HepG2 (cell line): ENCODE results near the gene DNMT1. TPM values are rescaled to one million over a fixed set of nuclear protein-coding genes. Genes with fewer than 3 reads are reported as not detected.
A peak's percentile ranks its signal among the peaks of the same experiment; 100 is the strongest.

Source experiments
- ADNP ChIP-seq: sonication (generic); formaldehyde crosslinking; IDR thresholded peaks from 2 replicates; pipeline ENCODE4 v1.4.0; 2020; ENCODE audit warnings: missing genetic modification reagents
- ARNTL ChIP-seq: sonication (generic); formaldehyde crosslinking; IDR thresholded peaks from 2 replicates; pipeline ENCODE4 v1.4.0; 2020; ENCODE audit warnings: mild to moderate bottlenecking, missing genetic modification reagents
- CENPBD1 ChIP-seq: sonication (generic); formaldehyde crosslinking; IDR thresholded peaks from 2 replicates; pipeline ENCODE4 v1.8.0; 2022; ENCODE audit warnings: missing genetic modification reagents, low read depth, mild to moderate bottlenecking, borderline replicate concordance
- HES4 ChIP-seq: sonication (generic); formaldehyde crosslinking; IDR thresholded peaks from 2 replicates; pipeline ENCODE4 v1.9.0; 2021; ENCODE audit warnings: mild to moderate bottlenecking, missing genetic modification reagents, borderline replicate concordance
- HNF4G ChIP-seq, 2 experiments: sonication (generic) in 1 of 2; formaldehyde crosslinking in 1 of 2; IDR thresholded peaks; 2 replicates each; pipeline versions ENCODE4 v1.4.0 to v1.6.1; 2011 to 2020; ENCODE audit warnings: borderline replicate concordance in 2 of 2, low read depth in 2 of 2, mild to moderate bottlenecking in 2 of 2, low read length in 1 of 2, missing genetic modification reagents in 1 of 2, moderate library complexity in 1 of 2
- NRL ChIP-seq: sonication (generic); formaldehyde crosslinking; IDR thresholded peaks from 2 replicates; pipeline ENCODE4 v1.5.0; 2020; ENCODE audit warnings: missing genetic modification reagents, mild to moderate bottlenecking, moderate library complexity, borderline replicate concordance
- SAP130 ChIP-seq: IDR thresholded peaks from 2 replicates; pipeline ENCODE4 v1.6.1; 2016; ENCODE audit warnings: low read depth
- SPEN ChIP-seq: sonication (generic); formaldehyde crosslinking; IDR thresholded peaks from 2 replicates; pipeline ENCODE4 v1.5.1; 2020; ENCODE audit warnings: low read depth, mild to moderate bottlenecking, missing genetic modification reagents
- SRSF9 ChIP-seq: fragments of 200-400 bp; formaldehyde crosslinking; IDR thresholded peaks from 2 replicates; pipeline ENCODE4 v1.6.1; 2018; ENCODE audit warnings: borderline replicate concordance, mild to moderate bottlenecking, low read depth, low read length; ENCODE audit not compliant: insufficient read depth, poor library complexity, severe bottlenecking
- TARDBP ChIP-seq: sonication (generic); formaldehyde crosslinking; IDR thresholded peaks from 2 replicates; pipeline ENCODE4 v1.8.0; 2022; ENCODE audit warnings: mild to moderate bottlenecking, missing genetic modification reagents
- YEATS4 ChIP-seq: sonication (generic); formaldehyde crosslinking; IDR thresholded peaks from 2 replicates; pipeline ENCODE4 v1.4.0; 2020; ENCODE audit warnings: missing genetic modification reagents, borderline replicate concordance
- ZBTB14 ChIP-seq: sonication (generic); formaldehyde crosslinking; IDR thresholded peaks from 2 replicates; pipeline ENCODE4 v1.4.0; 2020; ENCODE audit warnings: missing genetic modification reagents
- ZBTB39 ChIP-seq: sonication (generic); formaldehyde crosslinking; IDR thresholded peaks from 2 replicates; pipeline ENCODE4 v1.5.0; 2020; ENCODE audit warnings: missing genetic modification reagents
- ZFX ChIP-seq: sonication (generic); formaldehyde crosslinking; IDR thresholded peaks from 2 replicates; pipeline ENCODE4 v1.4.0; 2020; ENCODE audit warnings: mild to moderate bottlenecking, low read depth, missing genetic modification reagents, moderate library complexity
- ZFY ChIP-seq: sonication (generic); formaldehyde crosslinking; IDR thresholded peaks from 2 replicates; pipeline ENCODE4 v1.4.0; 2020; ENCODE audit warnings: missing genetic modification reagents
- ZNF510 ChIP-seq: sonication (generic); formaldehyde crosslinking; IDR thresholded peaks from 2 replicates; pipeline ENCODE4 v1.4.0; 2020; ENCODE audit warnings: low read depth, mild to moderate bottlenecking, missing genetic modification reagents
- polyA plus RNA-seq, 8 experiments: library from polyadenylated mRNA; depleted of rRNA in 3 of 8; stranded (reverse) in 7 of 8; unstranded in 1 of 8; fragments of >200 nt; fragmentation: Illumina TruSeq in 4 of 8; extraction: Trizol in 4 of 8; gene quantifications; 2 replicates each; pipeline versions ENCODE4 v1.2.1 to v1.2.3, GENCODE V29; 2011 to 2016; ENCODE audit warnings: low read depth in 4 of 8, missing spikeins in 1 of 8, mixed read lengths in 1 of 8; ENCODE audit not compliant: insufficient read depth in 1 of 8
- total RNA-seq, 5 experiments: library from RNA; depleted of rRNA; stranded (reverse); fragments of >200 nt; fragmentation: Illumina TruSeq; extraction: Trizol; gene quantifications; 2 replicates each; pipeline ENCODE4 v1.2.3, GENCODE V29; 2016; ENCODE audit warnings: low read depth in 1 of 5
- TF ChIP-seq, protein P1 (sequence below): sonication (generic); formaldehyde crosslinking; IDR thresholded peaks from 2 replicates; pipeline ENCODE4 v1.4.0; 2020; ENCODE audit warnings: mild to moderate bottlenecking, missing genetic modification reagents

The DNMT1 gene
- total and polyA plus RNA-seq, 2 of the 13 experiments (the other 11 are each of a cell fraction or from before 2014, with no cell fraction given) = 31.2 to 91.1 TPM

- TF ChIP-seq, protein P1, sequence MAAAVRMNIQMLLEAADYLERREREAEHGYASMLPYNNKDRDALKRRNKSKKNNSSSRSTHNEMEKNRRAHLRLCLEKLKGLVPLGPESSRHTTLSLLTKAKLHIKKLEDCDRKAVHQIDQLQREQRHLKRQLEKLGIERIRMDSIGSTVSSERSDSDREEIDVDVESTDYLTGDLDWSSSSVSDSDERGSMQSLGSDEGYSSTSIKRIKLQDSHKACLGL (CRISPR knock-in tag) = peak; percentile 28; the same call in 1 of the 2 replicates
- TF ChIP-seq ZFY (CRISPR knock-in tag) (peak; percentile 59), CENPBD1 (no peak), ZFX (CRISPR knock-in tag) (peak; percentile 56; the same call in 1 of the 2 replicates), SPEN (CRISPR knock-in tag) (0 out of 2 replicates have a peak, but pooled peaks have one; percentile 24), ZBTB14 (CRISPR knock-in tag) (0 out of 2 replicates have a peak, but pooled peaks have one; percentile 27), ZBTB39 (CRISPR knock-in tag) (0 out of 2 replicates have a peak, but pooled peaks have one; percentile 21), HES4 (CRISPR knock-in tag) (peak; percentile 69), ZNF510 (CRISPR knock-in tag) (no peak), NRL (CRISPR knock-in tag) (0 out of 2 replicates have a peak, but pooled peaks have one; percentile 36), ADNP (CRISPR knock-in tag) (no peak), SRSF9 (no peak), YEATS4 (CRISPR knock-in tag) (peak; percentile 44; the same call in 1 of the 2 replicates), TARDBP (CRISPR knock-in tag) (peak; percentile 21; the same call in 1 of the 2 replicates), SAP130 (peak; percentile 54), ARNTL (CRISPR knock-in tag) (peak; percentile 13; the same call in 1 of the 2 replicates), HNF4G (IDR thresholded peaks at IDR 0.05; ENCODE audit: borderline replicate concordance, low read depth, low read length) (no peak), HNF4G (CRISPR knock-in tag; IDR thresholded peaks at IDR 0.05; ENCODE audit: borderline replicate concordance, low read depth) (no peak)
These were observed 36.3 kb upstream of the DNMT1 start, which contains the start of gene S1PR2 (continued) for GRCh38 chr19:10230861-10231611.
